NCI-H524 (cell line): Measurements from ENCODE around the gene MAPKAPK3.

Experiments used
- DNase-seq, 2 experiments: peaks; one replicate each; lab custom pipeline; 2025; lab: John Stamatoyannopoulos, UW

Gene MAPKAPK3

GRCh38 chr3:50617096-50617791 lies at the start of gene MAPKAPK3:
MAPKAPK3 (plus strand) TSS chr3:50617151; CDS start chr3:50617566, 415 bp downstream.
- DNase-seq: peak in 1 of 2 experiments; percentile 64

GRCh38 chr3:50567386-50568167 lies 49.4 kb upstream of the MAPKAPK3 start, which contains the start of gene C3orf18:
C3orf18 (minus strand) TSS chr3:50567747; CDS start chr3:50565699, 2,048 bp downstream.
- DNase-seq: peak; percentile 36 to 70

GRCh38 chr3:50568947-50569749 lies 47.8 kb upstream of the MAPKAPK3 start, which contains the start of gene HEMK1:
HEMK1 (plus strand) TSS chr3:50569522; CDS start chr3:50571105, 1,583 bp downstream.
- DNase-seq: peak; percentile 90 to 92

- no peak for DNase-seq
Measured at GRCh38 chr3:50570508-50571279, 46.3 kb upstream of the MAPKAPK3 start.

- DNase-seq: no peak
Measured at GRCh38 chr3:50571486-50571885, 45.5 kb upstream of the MAPKAPK3 start.

DNA sequence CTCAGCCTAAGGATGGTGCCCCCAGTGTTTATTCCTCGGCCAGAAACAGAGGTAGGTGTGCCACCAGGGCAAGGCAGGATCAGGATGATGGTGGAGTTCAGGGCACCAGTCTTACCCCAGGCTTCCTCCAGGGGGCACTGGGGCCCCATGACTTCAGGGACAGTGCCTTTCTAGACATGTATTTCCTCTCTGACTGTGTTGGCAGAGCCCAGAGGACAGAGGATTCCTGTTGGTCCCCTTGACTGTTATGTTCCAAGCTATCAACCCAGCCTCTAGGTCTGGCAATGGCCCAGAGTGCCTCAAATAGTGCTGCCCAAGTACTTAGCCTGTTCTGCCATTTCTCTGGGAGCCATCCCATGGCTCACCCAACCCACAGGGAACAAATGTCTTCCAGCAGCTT lies 44.8 kb upstream of the MAPKAPK3 start:
- peak; percentile 30 to 65 for DNase-seq

DNA sequence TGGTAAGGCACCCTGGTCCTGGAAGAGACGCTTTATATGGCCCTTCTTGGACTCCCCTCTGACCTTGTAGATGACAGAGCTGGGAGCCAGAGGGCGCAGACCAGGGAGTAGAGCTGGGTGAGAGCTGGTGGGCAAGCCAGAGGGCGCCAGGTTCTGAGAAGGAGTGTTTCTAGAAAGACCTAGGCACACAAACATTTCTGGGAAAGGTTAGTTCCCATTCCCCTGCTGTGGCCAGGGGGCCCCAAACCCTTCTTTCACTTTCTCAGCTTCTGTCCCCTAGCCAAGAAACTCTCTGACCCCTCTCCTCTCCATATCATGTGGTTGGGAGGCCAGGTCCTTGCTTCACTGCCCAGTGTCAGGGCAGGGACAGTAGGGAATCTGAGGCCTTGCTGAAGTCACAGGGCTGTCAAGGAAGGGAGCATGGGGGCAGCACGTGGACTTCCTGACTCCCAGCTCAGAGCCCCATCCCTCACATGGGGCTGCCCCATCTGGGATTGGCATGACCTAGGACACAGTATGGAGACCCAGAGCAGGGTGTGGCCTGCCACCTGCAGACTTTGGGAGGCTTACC lies 44.1 kb upstream of the MAPKAPK3 start:
- no peak for DNase-seq

GRCh38 chr3:50573566-50574443 lies 43.1 kb upstream of the MAPKAPK3 start:
- no peak for DNase-seq

DNA sequence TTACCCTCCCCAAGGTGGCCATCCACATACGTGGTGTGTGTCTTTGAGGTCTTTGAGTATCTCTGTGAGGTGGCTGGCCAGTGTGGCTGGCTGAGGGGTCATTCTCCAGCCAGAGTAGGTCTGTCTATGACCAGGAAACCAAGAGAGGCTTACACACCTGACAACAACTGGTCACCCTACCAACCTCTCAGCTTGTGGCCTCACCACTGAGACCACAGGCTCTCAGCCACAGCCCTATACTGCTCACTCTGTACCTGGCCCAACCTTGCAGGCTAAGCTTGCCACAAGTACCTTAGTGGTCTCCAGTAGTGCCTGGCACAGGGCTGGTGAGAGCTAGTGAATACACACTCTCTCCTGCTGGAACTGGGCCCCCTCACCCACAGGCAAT lies 42.5 kb upstream of the MAPKAPK3 start:
- DNase-seq: no peak

DNA sequence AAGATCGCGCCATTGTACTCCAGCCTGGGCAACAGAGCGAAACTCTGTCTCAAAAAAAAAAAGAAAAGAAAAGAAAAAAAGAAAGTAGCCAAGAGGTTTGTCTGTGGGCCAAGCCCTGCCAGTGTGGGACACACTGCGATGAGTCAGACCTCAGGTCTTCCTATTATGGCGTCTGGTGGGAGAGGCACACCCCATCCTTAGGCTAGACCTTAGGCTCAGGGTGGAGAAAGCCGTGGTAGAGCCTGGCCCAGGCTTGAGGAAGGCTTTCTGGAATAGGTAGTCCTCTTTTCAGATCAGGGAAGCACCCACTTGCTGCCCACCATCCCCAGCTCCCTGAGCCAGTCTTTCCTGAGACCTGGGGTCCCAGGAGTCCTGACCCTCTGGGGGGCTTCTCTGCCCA lies 41.6 kb upstream of the MAPKAPK3 start:
- DNase-seq: no peak

DNA sequence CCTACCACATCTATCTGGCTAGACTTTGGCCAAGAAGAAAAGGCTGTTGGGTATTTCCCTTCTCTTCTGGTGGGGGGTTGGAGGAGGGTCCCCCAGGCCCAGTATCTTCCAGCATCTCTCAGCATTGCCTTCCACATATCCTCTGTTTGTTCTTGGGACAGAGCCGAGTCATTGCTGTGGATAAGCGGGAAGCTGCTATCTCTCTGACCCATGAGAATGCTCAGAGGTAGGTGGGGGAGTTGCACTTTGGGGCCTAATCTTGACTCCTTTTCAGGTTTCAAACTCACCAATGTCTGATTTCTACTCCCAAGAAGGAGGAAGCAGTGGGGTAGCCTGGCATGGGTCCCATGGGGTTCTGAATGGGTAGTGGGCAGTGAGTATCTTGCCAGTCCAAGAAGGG lies 39.6 kb upstream of the MAPKAPK3 start:
- no peak for DNase-seq

GRCh38 chr3:50580683-50581458 lies 36.1 kb upstream of the MAPKAPK3 start:
- no peak for DNase-seq

DNA sequence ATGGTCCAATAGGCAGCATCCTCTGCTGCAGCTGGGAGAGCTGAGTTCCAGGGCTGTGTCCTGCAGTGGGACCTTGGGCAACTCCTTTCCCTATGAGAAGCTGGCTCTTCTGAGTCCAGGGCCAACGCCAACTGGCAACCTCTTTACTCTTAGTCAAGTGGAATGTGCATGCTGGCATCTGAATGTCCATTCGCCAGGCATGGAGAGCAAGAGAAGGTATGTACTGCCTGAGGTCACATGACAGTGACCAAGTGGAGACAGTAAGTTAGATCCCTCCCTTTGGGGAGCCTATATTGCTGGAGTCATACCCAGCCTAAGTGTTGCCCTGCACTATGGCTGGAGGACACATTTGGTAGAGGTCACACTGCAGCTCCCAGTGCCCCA lies 35.5 kb upstream of the MAPKAPK3 start:
- no peak for DNase-seq

DNA sequence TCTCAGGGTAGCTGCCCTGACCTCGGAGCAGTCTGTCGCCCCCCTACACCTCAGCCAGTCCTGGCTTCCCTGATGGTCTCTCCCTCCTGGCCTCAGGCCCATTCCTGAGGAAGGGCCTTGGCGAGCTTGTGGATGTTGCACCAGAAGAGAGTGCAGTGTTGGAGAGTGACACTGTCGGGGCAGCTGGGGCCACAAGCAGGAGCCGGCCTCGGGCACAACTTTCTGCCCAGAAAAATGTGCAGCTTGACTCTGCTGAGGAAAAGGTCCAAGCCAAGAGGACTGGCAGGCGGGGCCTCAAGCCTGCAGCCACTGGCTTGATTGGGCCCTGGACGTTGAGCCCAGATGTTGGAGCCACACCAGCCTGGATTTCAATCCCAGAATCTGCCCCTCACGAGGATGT lies 34.9 kb upstream of the MAPKAPK3 start:
- DNase-seq: no peak

DNA sequence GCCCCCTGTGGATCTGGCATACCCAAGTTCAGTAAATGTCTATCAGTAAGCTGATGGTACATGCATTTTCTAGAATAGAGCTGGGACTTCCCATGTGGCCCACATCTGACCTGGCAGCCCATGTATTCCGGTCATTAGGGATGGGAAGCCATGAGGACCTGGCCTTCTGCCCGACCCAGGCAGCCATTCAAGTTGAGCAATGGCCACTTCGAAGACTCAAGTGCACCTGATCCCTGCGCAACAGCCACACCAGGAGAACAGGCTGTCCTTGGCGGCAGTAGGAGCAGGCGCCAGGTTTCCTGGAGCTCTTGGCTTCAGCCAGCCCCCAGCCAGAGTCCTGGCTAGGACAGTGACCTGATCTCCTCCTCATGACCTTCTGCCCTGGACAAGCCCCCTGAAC lies 33.1 kb upstream of the MAPKAPK3 start:
- no peak for DNase-seq

- DNase-seq: no peak
Measured at GRCh38 chr3:50584391-50584790, 32.6 kb upstream of the MAPKAPK3 start.

- no peak for DNase-seq
Measured at GRCh38 chr3:50585919-50586762, 30.8 kb upstream of the MAPKAPK3 start.

DNA sequence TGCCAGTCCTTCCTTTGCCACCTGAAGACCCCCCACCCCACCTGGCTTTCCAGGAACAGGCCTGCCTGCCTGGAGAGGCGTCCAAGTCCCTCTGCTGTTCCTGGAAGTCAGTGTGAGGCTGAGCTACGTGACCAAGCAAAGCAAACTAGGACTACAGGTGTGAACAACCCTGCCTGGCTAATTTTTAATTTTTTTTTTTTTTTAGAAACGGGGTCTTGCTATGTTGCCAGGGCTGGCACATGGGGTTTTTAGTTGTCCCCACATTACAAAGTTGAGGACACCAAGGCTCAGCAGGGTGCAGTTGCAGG lies 30.2 kb upstream of the MAPKAPK3 start:
- no peak for DNase-seq

GRCh38 chr3:50587373-50587772 lies 29.6 kb upstream of the MAPKAPK3 start:
- no peak for DNase-seq
